Astrocyte (in vitro differentiated cells and primary cell): ENCODE measurements around the gene NRG2. TPM values are rescaled to one million over a fixed set of nuclear protein-coding genes. Genes with fewer than 3 reads are reported as not detected.

ENCODE experiments used
- DNase-seq: peaks from one replicate; pipeline ENCODE4 v3.0.0-alpha.2; 2010; ENCODE audit warnings: low read depth
- FAIRE-seq: peaks from 2 replicates; lab custom pipeline; 2011; peaks lifted over from hg19 to GRCh38; lab: Jason Lieb, UNC
- H2AFZ ChIP-seq: 2 replicates; pipeline ENCODE4 v1.6.0; 2012; ENCODE audit warnings: low read depth, low read length, inconsistent platforms
- H3K27ac ChIP-seq: 2 replicates; pipeline ENCODE4 v1.5.1; 2011; ENCODE audit warnings: low read depth, low read length, inconsistent platforms
- H3K27me3 ChIP-seq: 2 replicates; pipeline ENCODE4 v1.6.0; 2011; ENCODE audit warnings: low read length, inconsistent platforms; ENCODE audit not compliant: insufficient read depth
- H3K36me3 ChIP-seq: 2 replicates; pipeline ENCODE4 v1.5.1; 2011; ENCODE audit warnings: low read length, inconsistent platforms; ENCODE audit not compliant: insufficient read depth
- H3K4me1 ChIP-seq: 2 replicates; pipeline ENCODE4 v1.5.1; 2011; ENCODE audit warnings: low read length, inconsistent platforms; ENCODE audit not compliant: insufficient read depth
- H3K4me2 ChIP-seq: 2 replicates; pipeline ENCODE4 v1.6.0; 2012; ENCODE audit warnings: low read length, inconsistent platforms
- H3K4me3 ChIP-seq: 2 replicates; pipeline ENCODE4 v1.5.1; 2011; ENCODE audit warnings: low read depth, mild to moderate bottlenecking, low read length, inconsistent platforms; ENCODE audit not compliant: insufficient read depth
- H3K79me2 ChIP-seq: 2 replicates; pipeline ENCODE4 v1.6.0; 2012; ENCODE audit warnings: mild to moderate bottlenecking, low read length, inconsistent platforms; ENCODE audit not compliant: insufficient read depth
- H3K9ac ChIP-seq: 2 replicates; pipeline ENCODE4 v1.6.0; 2012; ENCODE audit warnings: mild to moderate bottlenecking, low read length, inconsistent platforms
- H3K9me3 ChIP-seq: 2 replicates; pipeline ENCODE4 v1.5.1; 2012; ENCODE audit warnings: low read depth, mild to moderate bottlenecking, low read length, inconsistent platforms; ENCODE audit not compliant: insufficient read depth
- H4K20me1 ChIP-seq: 2 replicates; pipeline ENCODE4 v1.6.0; 2012; ENCODE audit warnings: low read length, inconsistent platforms; ENCODE audit not compliant: insufficient read depth
- H3K27ac Mint-ChIP-seq: one replicate; pipeline ENCODE4 v1.8.0; 2021; ENCODE audit warnings: mild to moderate bottlenecking, mixed read lengths; ENCODE audit not compliant: unreplicated experiment
- H3K27me3 Mint-ChIP-seq: one replicate; pipeline ENCODE4 v1.8.0; 2021; ENCODE audit warnings: low read depth, mixed read lengths; ENCODE audit not compliant: unreplicated experiment
- H3K36me3 Mint-ChIP-seq: one replicate; pipeline ENCODE4 v1.8.0; 2021; ENCODE audit warnings: low read depth, mixed read lengths; ENCODE audit not compliant: unreplicated experiment
- H3K4me1 Mint-ChIP-seq: one replicate; pipeline ENCODE4 v1.8.0; 2021; ENCODE audit warnings: low read depth, mixed read lengths; ENCODE audit not compliant: unreplicated experiment
- H3K4me3 Mint-ChIP-seq: one replicate; pipeline ENCODE4 v1.8.0; 2021; ENCODE audit warnings: mild to moderate bottlenecking, moderate library complexity, mixed read lengths; ENCODE audit not compliant: unreplicated experiment
- H3K9me3 Mint-ChIP-seq: one replicate; pipeline ENCODE4 v1.8.0; 2021; ENCODE audit warnings: mild to moderate bottlenecking, mixed read lengths; ENCODE audit not compliant: unreplicated experiment
- EZH2 ChIP-seq: IDR thresholded peaks from 2 replicates; pipeline ENCODE4 v1.6.1; 2012; ENCODE audit warnings: mild to moderate bottlenecking, low read length, inconsistent platforms; ENCODE audit not compliant: insufficient read depth
- total RNA-seq: library from RNA; stranded (reverse); gene quantifications from 2 replicates; pipeline ENCODE4 v1.2.1, GENCODE V29; 2021
- TF ChIP-seq, protein P1 (sequence below): IDR thresholded peaks from 2 replicates; pipeline ENCODE4 v1.5.1; 2011; ENCODE audit warnings: low read depth, mild to moderate bottlenecking, inconsistent platforms, low read length, moderate library complexity; ENCODE audit not compliant: insufficient read depth

NRG2 gene
- total RNA-seq, 1 donor from 2014 or later, result 0.54 TPM

- Histone ChIP-seq H2AFZ (no peak overlapping the region), H3K27me3 (peaks cover 11% of the 10 kb centered on the region), H4K20me1 (no peaks in the 10 kb centered on the region), H3K9me3 (no peaks in the 10 kb centered on the region), H3K9ac (no peak overlapping the region), H3K79me2 (no peaks in the 10 kb centered on the region), H3K27ac (no peak overlapping the region), H3K36me3 (no peaks in the 10 kb centered on the region), H3K4me2 (no peak overlapping the region), H3K4me3 (no peak overlapping the region), H3K4me1 (no peaks in the 10 kb centered on the region)
- TF ChIP-seq, protein P1, sequence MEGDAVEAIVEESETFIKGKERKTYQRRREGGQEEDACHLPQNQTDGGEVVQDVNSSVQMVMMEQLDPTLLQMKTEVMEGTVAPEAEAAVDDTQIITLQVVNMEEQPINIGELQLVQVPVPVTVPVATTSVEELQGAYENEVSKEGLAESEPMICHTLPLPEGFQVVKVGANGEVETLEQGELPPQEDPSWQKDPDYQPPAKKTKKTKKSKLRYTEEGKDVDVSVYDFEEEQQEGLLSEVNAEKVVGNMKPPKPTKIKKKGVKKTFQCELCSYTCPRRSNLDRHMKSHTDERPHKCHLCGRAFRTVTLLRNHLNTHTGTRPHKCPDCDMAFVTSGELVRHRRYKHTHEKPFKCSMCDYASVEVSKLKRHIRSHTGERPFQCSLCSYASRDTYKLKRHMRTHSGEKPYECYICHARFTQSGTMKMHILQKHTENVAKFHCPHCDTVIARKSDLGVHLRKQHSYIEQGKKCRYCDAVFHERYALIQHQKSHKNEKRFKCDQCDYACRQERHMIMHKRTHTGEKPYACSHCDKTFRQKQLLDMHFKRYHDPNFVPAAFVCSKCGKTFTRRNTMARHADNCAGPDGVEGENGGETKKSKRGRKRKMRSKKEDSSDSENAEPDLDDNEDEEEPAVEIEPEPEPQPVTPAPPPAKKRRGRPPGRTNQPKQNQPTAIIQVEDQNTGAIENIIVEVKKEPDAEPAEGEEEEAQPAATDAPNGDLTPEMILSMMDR, result no peak
- TF ChIP-seq EZH2, result no peak
- H3K36me3 Mint-ChIP-seq, result no peaks in the 10 kb centered on the region
- H3K27me3 Mint-ChIP-seq, result peaks cover 38% of the 10 kb centered on the region
- no peak for FAIRE-seq
- H3K9me3 Mint-ChIP-seq, result peaks cover 3% of the 10 kb centered on the region
- H3K27ac Mint-ChIP-seq, result no peak overlapping the region
- no peak overlapping the region for H3K4me3 Mint-ChIP-seq
- DNase-seq, result no peak
- H3K4me1 Mint-ChIP-seq, result peaks cover 1% of the 10 kb centered on the region
Observed at GRCh38 chr5:139976703-139977102, 66.4 kb downstream of the NRG2 start.

DNA sequence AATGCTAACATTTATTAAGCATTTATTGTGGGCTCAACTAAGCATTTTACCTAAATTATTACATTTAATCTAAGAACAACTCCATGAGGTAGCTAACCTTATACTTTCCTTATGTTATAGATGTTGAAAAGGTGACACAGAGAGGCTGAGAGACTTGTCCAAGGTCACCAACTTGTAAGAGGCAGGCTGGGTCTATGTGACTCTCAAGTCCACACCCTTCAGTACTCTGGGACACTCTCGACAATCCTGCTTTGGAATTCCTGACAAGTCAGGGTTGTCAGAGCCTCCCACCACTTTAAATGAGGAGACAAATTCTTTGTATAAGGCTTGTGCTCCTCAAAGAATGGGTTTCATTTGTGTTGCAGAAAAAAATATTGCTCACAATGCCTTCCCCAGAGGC lies 67.2 kb downstream of the NRG2 start:
- H4K20me1 ChIP-seq, result no peaks in the 10 kb centered on the region
- no peak overlapping the region for H3K27ac ChIP-seq
- H2AFZ ChIP-seq, result no peak overlapping the region
- H3K9me3 ChIP-seq, result no peaks in the 10 kb centered on the region
- no peaks in the 10 kb centered on the region for H3K79me2 ChIP-seq
- no peaks in the 10 kb centered on the region for H3K36me3 Mint-ChIP-seq
- no peak for DNase-seq
- no peak overlapping the region for H3K4me3 ChIP-seq
- H3K4me2 ChIP-seq, result no peak overlapping the region
- TF ChIP-seq, protein P1, result no peak
- no peak for TF ChIP-seq EZH2
- H3K9ac ChIP-seq, result no peak overlapping the region
- H3K4me3 Mint-ChIP-seq, result no peak overlapping the region
- H3K36me3 ChIP-seq, result no peaks in the 10 kb centered on the region
- peaks cover 3% of the 10 kb centered on the region for H3K9me3 Mint-ChIP-seq
- H3K4me1 Mint-ChIP-seq, result no peaks in the 10 kb centered on the region
- FAIRE-seq, result no peak
- no peaks in the 10 kb centered on the region for H3K4me1 ChIP-seq
- peaks cover 38% of the 10 kb centered on the region for H3K27me3 Mint-ChIP-seq
- H3K27me3 ChIP-seq, result peaks cover 11% of the 10 kb centered on the region
- H3K27ac Mint-ChIP-seq, result no peak overlapping the region

GRCh38 chr5:139975306-139975705 lies 67.8 kb downstream of the NRG2 start:
- H3K4me1 Mint-ChIP-seq, result peaks cover 2% of the 10 kb centered on the region
- DNase-seq (no peak), FAIRE-seq (no peak)
- H3K36me3 Mint-ChIP-seq, result no peaks in the 10 kb centered on the region
- H4K20me1 ChIP-seq, result no peaks in the 10 kb centered on the region
- no peak overlapping the region for H3K4me2 ChIP-seq
- no peaks in the 10 kb centered on the region for H3K9me3 ChIP-seq
- H3K27me3 Mint-ChIP-seq, result peaks cover 39% of the 10 kb centered on the region
- no peak overlapping the region for H3K27ac ChIP-seq
- no peak overlapping the region for H3K4me3 ChIP-seq
- H3K4me3 Mint-ChIP-seq, result no peak overlapping the region
- H3K9me3 Mint-ChIP-seq, result peaks cover 3% of the 10 kb centered on the region
- no peak overlapping the region for H2AFZ ChIP-seq
- H3K9ac ChIP-seq, result no peak overlapping the region
- H3K36me3 ChIP-seq, result no peaks in the 10 kb centered on the region
- no peak overlapping the region for H3K27ac Mint-ChIP-seq
- H3K4me1 ChIP-seq, result no peaks in the 10 kb centered on the region
- no peak for TF ChIP-seq EZH2
- TF ChIP-seq, protein P1, result no peak
- H3K27me3 ChIP-seq, result peaks cover 8% of the 10 kb centered on the region
- no peaks in the 10 kb centered on the region for H3K79me2 ChIP-seq
